Peyer's patch (tissue), 4 donors: Measurements from ENCODE around the gene HIVEP2. TPM values are rescaled to one million over a fixed set of nuclear protein-coding genes. Genes with fewer than 3 reads are reported as not detected.

ENCODE experiments used
- DNase-seq, 3 donors: peaks; one replicate each; pipeline ENCODE4 v3.0.0-alpha.2; 2017 to 2019
- H3K27ac ChIP-seq, 4 donors: fragments of 200-600 bp; sonication (generic); one replicate each; pipeline ENCODE4 v1.5.1; 2016 to 2019
- H3K27me3 ChIP-seq, 2 donors: fragments of 200-600 bp; sonication (generic); one replicate each; pipeline ENCODE4 v1.5.1; 2019
- H3K36me3 ChIP-seq, 3 donors: fragments of 200-600 bp; sonication (generic); one replicate each; pipeline ENCODE4 v1.5.1; 2016 to 2019
- H3K4me1 ChIP-seq, 4 donors: fragments of 200-600 bp; sonication (generic); one replicate each; pipeline ENCODE4 v1.5.1; 2016 to 2019
- H3K4me3 ChIP-seq, 4 donors: fragments of 200-600 bp; sonication (generic); 1 replicate in 3 of 4; 2 replicates in 1 of 4; pipeline ENCODE4 v1.5.1; 2016 to 2019; ENCODE audit warnings: mild to moderate bottlenecking in 1 of 4
- H3K9me3 ChIP-seq, 4 donors: fragments of 200-600 bp; sonication (generic); one replicate each; pipeline ENCODE4 v1.5.1; 2016 to 2019; ENCODE audit warnings: mild to moderate bottlenecking in 1 of 4
- CTCF ChIP-seq, 6 experiments: fragments of 450-650 bp in 4 of 6; fragments of 200-600 bp in 2 of 6; sonication (generic) in 1 of 6; IDR thresholded peaks; one replicate each; pipeline ENCODE4 v1.5.1; 2017 to 2019; ENCODE audit warnings: antibody characterized with exemption in 6 of 6, mild to moderate bottlenecking in 3 of 6, moderate library complexity in 1 of 6
- POLR2A ChIP-seq, 2 donors: fragments of 450-650 bp; IDR thresholded peaks; one replicate each; pipeline ENCODE4 v1.5.1; 2017; ENCODE audit warnings: antibody characterized with exemption in 2 of 2, mild to moderate bottlenecking in 2 of 2, moderate library complexity in 2 of 2
- total RNA-seq, 4 donors: library from RNA; depleted of rRNA; stranded (reverse); fragments of >200 nt; gene quantifications; one replicate each; pipeline ENCODE4 v1.1.0, GENCODE V29; 2016

Gene HIVEP2
- total RNA-seq, 4 donors from 2014 or later = 14.4 to 35.5 (median 19.5) TPM

GRCh38 chr6:142854589-142855488 lies 90.1 kb downstream of the HIVEP2 start:
- Histone ChIP-seq H3K4me3 (no peak overlapping the region), H3K36me3 (no peaks in the 10 kb centered on the region), H3K9me3 (no peaks in the 10 kb centered on the region), H3K27ac (peak overlapping the region in 2 of 4 donors; percentile 81 to 86), H3K27me3 (no peaks in the 10 kb centered on the region), H3K4me1 (peaks cover 0 to 26% (median 14%) of the 10 kb centered on the region in 4 donors)
- TF ChIP-seq CTCF (IDR thresholded peaks at IDR 0.05) = no peak
- no peak for TF ChIP-seq POLR2A (IDR thresholded peaks at IDR 0.05)
- no peak for DNase-seq

- H3K9me3 ChIP-seq = no peaks in the 10 kb centered on the region
- TF ChIP-seq CTCF (IDR thresholded peaks at IDR 0.05) = peak in 1 of 6 experiments; percentile 6
- no peak for TF ChIP-seq POLR2A (IDR thresholded peaks at IDR 0.05)
- peaks cover 0 to 38% (median 19%) of the 10 kb centered on the region in 4 donors for H3K4me1 ChIP-seq
- no peak for DNase-seq
- H3K36me3 ChIP-seq = no peaks in the 10 kb centered on the region
- H3K27me3 ChIP-seq = no peaks in the 10 kb centered on the region
- no peak overlapping the region for H3K4me3 ChIP-seq
- H3K27ac ChIP-seq = peak overlapping the region in 2 of 4 donors; percentile 29 to 81
These were observed 91.5 kb downstream of the HIVEP2 start for GRCh38 chr6:142853244-142854180.

GRCh38 chr6:142851601-142852000 lies 93.4 kb downstream of the HIVEP2 start:
- Histone ChIP-seq H3K27me3 (no peaks in the 10 kb centered on the region), H3K27ac (peak overlapping the region in 1 of 4 donors; percentile 26), H3K9me3 (no peaks in the 10 kb centered on the region), H3K4me3 (no peak overlapping the region), H3K4me1 (peaks cover 5 to 54% (median 24%) of the 10 kb centered on the region in 4 donors), H3K36me3 (no peaks in the 10 kb centered on the region)
- DNase-seq = no peak
- TF ChIP-seq POLR2A (IDR thresholded peaks at IDR 0.05) = no peak
- no peak for TF ChIP-seq CTCF (IDR thresholded peaks at IDR 0.05)

GRCh38 chr6:142850679-142851423 lies 94.1 kb downstream of the HIVEP2 start:
- peak overlapping the region in 1 of 4 donors; percentile 26 for H3K27ac ChIP-seq

More at GRCh38 chr6:142850679-142851423, 94.1 kb downstream of the HIVEP2 start:
- Histone ChIP-seq H3K4me3 (no peak overlapping the region), H3K4me1 (peaks cover 11 to 62% (median 28%) of the 10 kb centered on the region in 4 donors), H3K36me3 (no peaks in the 10 kb centered on the region), H3K27me3 (no peaks in the 10 kb centered on the region), H3K9me3 (no peaks in the 10 kb centered on the region)
- TF ChIP-seq CTCF (IDR thresholded peaks at IDR 0.05) = no peak
- DNase-seq = no peak
